Mammary epithelial cell (primary cell): ENCODE measurements around the gene ZC3H7B.
"Not testable (repeated sequence)": the region's sequence is repeated elsewhere in the genome, so short reads cannot be mapped to it uniquely, and the experiment has no call there.

Source experiments
- CTCF ChIP-seq, 2 donors: IDR thresholded peaks in 1 of 2; conservative IDR thresholded peaks in 1 of 2; 2 replicates each; pipeline ENCODE4 v1.5.1; 2011 to 2012; ENCODE audit warnings: inconsistent platforms in 2 of 2, low read length in 2 of 2, mild to moderate bottlenecking in 2 of 2, control low read depth in 1 of 2, low read depth in 1 of 2; ENCODE audit not compliant: insufficient read depth in 1 of 2; ENCODE audit errors: extremely low read depth in 1 of 2
- EZH2 ChIP-seq: IDR thresholded peaks from 2 replicates; pipeline ENCODE4 v1.6.1; 2012; ENCODE audit warnings: low read length, inconsistent platforms, borderline replicate concordance

- TF ChIP-seq CTCF (conservative IDR thresholded peaks at IDR 0.05 in 1 of 2, IDR thresholded peaks at IDR 0.05 in 1 of 2; ENCODE audit: extremely low read depth in 1 of 2, insufficient read depth in 1 of 2, low read depth in 1 of 2, low read length in 2 of 2); EZH2: not testable (repeated sequence)
Observed at GRCh38 chr22:41294816-41295215, 6.5 kb upstream of the ZC3H7B start.
